GM19099 (cell line): ENCODE data around the gene TRIM27.

ENCODE experiments used
- POLR2A ChIP-seq: IDR thresholded peaks from 3 replicates; pipeline ENCODE4 v1.6.1; 2011; ENCODE audit warnings: low read depth; ENCODE audit not compliant: insufficient read length; ENCODE audit errors: extremely low read depth

The TRIM27 gene

DNA sequence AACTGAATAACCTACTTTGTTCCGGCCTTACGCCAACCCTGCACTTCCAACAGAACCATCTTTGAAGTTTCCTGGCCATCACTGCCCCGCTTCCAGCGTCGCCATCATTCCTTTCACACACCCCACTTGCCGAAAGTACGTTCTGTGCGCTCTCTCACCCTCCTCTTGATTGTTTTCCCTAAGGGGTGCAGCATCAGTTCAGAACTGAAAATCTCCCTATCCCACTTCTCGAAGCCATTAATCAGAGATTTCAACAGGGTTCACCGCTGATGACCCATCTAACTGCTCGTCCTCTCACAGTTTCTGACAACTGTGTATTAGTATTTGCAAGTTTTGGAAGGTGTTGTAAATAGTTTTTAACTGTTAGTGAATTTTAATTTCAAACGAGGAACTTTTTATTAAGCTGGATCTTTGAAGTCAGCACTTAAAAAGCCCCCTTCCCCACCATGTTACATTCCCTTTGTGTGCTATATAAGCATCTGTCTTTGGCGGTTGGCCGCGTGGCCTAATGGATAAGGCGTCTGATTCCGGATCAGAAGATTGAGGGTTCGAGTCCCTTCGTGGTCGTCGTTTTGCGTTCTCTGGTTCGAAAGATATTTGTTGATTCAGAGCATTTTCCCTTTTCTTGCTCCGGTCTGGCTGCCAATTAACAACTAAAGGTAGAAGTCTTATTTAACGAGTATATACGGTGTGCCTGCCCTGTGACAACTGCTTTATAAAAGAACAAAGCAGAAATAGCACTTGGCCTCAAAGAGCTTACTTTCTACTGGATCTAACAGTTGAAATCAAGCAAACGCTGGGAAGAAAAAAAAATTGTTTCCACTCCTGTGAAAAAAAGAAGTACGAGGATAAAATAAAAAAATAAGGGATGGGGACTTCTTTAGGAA, 42.6 kb downstream of the TRIM27 start:
- TF ChIP-seq POLR2A: no peak

- TF ChIP-seq POLR2A: no peak
Measured at GRCh38 chr6:28880519-28880893, 43.3 kb downstream of the TRIM27 start.

GRCh38 chr6:28876710-28877109, 47.1 kb downstream of the TRIM27 start:
- TF ChIP-seq POLR2A: no peak

DNA sequence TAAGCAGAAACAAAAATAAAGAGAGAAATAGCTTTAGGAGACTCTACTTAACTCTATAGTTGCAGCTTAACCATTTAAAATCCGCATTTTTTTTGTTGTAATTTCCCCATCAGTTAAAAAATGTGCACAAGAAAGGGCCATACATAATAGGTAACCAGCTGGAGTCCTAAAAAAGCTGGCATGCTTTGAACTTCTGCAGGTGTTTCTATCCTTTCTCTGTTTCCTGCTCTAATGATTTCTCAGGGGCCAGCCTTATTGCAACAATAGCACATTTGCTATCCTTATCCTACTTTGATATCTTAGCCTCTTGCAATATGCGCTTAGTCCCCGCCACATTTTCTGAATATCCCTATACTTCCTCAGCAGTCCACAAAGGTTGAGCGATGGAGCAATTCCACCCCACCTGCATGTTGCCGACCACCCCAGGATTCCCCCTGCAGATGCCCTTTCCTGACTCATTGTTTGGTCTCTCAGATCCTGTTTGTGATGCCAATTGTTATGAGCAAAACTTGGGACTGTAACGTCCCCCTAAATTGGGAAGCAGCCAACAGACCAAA, 48.5 kb downstream of the TRIM27 start:
- TF ChIP-seq POLR2A: no peak

DNA sequence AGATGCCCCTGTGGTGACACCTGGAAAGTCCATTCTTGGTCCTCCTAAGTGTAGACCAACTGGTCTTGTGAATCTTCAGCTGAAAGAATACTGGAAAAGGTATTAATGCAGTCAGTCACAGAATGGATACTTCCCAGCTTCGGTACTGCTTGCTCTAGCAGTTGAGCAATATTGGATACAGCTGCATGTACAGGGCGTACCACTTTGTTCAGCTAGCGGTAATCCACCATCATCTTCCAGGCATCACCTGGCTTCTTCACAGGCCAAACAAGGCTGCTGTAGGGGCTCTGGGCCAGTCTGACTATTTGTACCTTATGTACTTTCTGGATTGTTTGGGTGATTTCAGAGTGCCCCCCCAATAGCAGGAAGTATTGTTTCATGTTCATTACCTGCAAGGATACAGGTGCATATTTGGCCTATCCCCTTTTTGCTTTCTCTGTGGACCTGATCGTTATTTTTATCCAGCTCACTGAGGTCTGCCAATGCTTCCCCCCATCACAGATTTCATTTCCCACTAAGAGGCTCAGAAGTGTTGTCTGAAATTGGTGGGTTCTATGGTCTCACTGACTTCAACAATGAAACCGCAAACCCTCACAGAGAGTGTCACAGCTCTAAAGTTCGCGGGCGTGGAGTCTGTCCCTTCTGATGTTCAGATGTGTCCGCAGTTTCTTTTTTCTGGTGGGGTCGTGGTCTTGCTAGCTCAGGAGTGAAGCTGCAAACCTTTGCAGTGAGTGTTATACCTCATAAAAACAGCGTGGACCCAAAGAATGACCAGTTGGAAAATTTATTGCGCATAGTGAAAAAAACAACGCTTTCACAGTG, 52.2 kb downstream of the TRIM27 start:
- no peak for TF ChIP-seq POLR2A

DNA sequence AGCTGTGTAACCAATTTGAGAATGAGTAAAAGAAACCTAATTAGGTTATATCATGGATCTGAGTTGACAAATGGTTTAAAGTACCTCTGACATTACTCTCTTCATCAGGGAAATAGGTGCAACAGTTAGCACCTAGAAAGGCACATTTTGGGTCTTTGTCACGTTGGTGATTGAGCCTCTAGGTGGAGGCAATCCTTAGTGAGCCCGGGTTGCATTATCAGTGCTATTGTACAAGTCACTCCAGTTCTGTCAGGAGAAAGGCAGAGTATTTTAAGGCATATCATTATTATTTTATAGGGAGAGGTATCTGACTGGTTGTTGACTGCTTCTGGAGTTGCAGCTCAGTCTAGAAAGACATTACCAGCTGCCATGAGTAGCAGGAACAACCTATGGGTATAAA, 54.9 kb downstream of the TRIM27 start:
- TF ChIP-seq POLR2A: no peak

DNA sequence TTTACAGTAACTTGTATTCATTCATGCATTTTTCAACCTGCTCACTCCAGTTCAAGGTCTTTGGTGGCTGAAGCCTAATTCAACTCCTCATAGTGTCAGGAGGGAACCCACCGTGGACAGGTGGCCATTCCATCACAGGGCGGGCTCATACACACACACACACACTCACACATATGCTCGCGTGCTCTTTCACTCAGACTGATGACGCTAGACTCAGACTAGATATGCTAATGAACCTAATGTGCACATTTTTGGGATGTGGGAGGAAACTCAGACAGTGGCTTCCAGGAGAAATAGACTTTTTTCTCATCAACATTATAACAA, 56.7 kb downstream of the TRIM27 start:
- TF ChIP-seq POLR2A: no peak

GRCh38 chr6:28866205-28867085, 57.3 kb downstream of the TRIM27 start:
- peak; percentile 31 for TF ChIP-seq POLR2A

- no peak for TF ChIP-seq POLR2A
Measured at GRCh38 chr6:28865401-28866204, 58.2 kb downstream of the TRIM27 start.

DNA sequence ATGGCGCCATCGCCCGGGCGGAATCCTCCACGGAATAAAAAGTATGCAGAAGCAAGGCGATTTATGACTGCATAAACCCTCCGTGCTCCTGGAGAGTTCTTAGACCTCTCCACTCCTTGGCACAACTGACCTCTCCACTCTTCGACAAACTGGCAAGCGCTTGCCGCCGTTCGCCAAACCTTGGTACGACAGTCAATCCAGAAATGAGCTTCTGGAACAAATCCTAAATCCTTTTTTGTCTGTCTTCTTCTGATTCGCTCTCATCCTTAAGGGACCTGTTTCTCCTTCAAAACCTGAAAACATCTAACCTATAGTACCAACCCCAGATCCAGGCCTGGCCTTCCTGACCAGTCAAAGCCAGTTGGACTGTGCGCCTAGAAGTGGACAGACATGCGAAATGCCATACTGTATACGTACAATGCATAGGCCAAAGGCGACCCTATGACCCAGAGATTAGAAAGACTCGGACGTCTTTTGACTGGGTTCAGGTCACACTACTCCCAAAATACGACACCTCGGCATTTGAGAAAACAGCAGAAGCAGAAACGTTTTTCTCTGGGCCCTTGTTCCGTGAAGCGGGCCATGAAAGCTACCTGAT, 59.4 kb downstream of the TRIM27 start:
- TF ChIP-seq POLR2A: no peak

DNA sequence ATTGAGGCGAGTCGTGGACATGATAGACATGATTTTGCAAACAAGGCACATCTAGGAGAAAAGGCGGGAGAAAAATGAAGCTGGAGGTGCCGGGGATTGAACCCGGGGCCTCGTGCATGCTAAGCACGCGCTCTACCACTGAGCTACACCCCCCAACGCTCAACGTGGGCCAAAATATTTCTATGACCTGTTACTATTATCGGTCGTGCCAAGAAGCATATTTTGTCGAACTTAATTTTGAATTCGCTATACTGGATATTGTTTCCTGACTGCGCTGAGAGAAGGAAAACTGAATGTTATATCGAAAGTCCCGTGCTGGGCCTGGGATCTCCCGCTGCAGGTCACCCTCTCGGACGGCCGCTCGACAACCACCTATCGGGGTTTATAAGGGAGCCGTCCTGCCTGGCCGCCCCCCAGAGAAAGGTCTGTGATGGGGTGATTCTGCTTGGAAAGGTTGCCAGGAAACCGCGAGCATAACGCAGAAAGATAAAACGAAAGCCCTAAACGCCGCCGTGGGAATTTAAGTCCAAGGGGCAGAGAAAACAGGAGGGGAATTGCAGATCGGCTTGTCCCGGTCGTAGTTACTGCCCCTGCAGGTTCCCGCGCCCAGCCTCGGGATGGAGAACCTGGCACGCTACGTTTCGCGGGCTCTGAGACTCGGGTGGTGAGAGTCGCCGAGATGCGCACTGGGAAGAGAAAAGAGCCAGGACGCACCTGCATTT, 60.0 kb downstream of the TRIM27 start:
- no peak for TF ChIP-seq POLR2A

DNA sequence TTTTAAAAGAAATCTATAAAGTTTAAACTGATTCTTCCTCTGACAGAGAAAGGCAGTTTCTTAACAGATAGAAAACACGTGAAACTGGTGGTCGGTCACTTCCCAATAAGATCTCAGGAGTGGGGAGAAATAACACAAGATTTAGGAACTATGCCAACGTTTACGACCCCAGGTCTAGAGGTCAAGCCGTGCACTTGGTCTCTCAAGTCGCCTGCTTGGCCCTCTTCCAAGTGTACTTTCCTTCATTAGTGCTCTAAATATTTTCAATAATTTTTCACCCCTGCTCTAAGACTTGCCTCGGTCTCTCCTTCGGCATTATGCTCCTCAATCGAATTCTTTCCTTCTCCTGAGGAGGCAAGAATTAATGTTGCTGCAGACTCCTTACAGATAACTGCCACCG, 61.7 kb downstream of the TRIM27 start:
- no peak for TF ChIP-seq POLR2A

GRCh38 chr6:28861339-28861738, 62.4 kb downstream of the TRIM27 start:
- no peak for TF ChIP-seq POLR2A
